SK-N-SH (cell line): Measurements from ENCODE around the gene GALNT14. TPM values are rescaled to one million over a fixed set of nuclear protein-coding genes. Genes with fewer than 3 reads are reported as not detected.

ENCODE experiments used
- CTCF ChIA-PET: fragments of 300-600, 350-600 bp; formaldehyde crosslinking; extraction: SDS; loops from one replicate; lab custom pipeline; 2021; lab: Yijun Ruan, JAX
- POLR2A ChIA-PET: fragments of 350-600 bp; sonication (Branson Sonifier 250); formaldehyde crosslinking; extraction: SDS; loops from one replicate; lab custom pipeline; 2020; ENCODE audit warnings: antibody characterized with exemption, inconsistent platforms; lab: Yijun Ruan, JAX
- DNase-seq: peaks from one replicate; pipeline ENCODE4 v3.0.0; 2012
- H2AFZ ChIP-seq: fragments of 200-600 bp; sonication (generic); 2 replicates; pipeline ENCODE4 v1.8.1; 2016; ENCODE audit warnings: antibody characterized with exemption, mild to moderate bottlenecking, low read depth
- H3F3A ChIP-seq: fragments of 200-600 bp; sonication (generic); replicated peaks from 2 replicates; pipeline ENCODE3; 2016; ENCODE audit warnings: antibody characterized with exemption, mild to moderate bottlenecking; ENCODE audit not compliant: insufficient read depth
- H3K27ac ChIP-seq, 2 experiments: fragments of 200-500 bp in 1 of 2; fragments of 200-600 bp in 1 of 2; sonication (Bioruptor generic) in 1 of 2; sonication (generic), shearing (Covaris generic) in 1 of 2; 2 replicates each; pipeline versions ENCODE4 v1.5.1 to v1.6.1; 2014 to 2016; ENCODE audit warnings: low read depth in 2 of 2, inconsistent platforms in 1 of 2, low read length in 1 of 2, mild to moderate bottlenecking in 1 of 2, mixed read lengths in 1 of 2
- H3K27me3 ChIP-seq: fragments of 200-600 bp; sonication (generic), shearing (Covaris generic); 2 replicates; pipeline ENCODE4 v1.6.1; 2016; ENCODE audit warnings: mixed run types; ENCODE audit not compliant: insufficient read depth
- H3K36me3 ChIP-seq, 2 experiments: fragments of 200-500 bp in 1 of 2; fragments of 200-600 bp in 1 of 2; sonication (Bioruptor generic) in 1 of 2; sonication (generic) in 1 of 2; replicated peaks in 1 of 2; 2 replicates each; pipeline versions ENCODE3 to v1.5.1; 2014 to 2016; ENCODE audit warnings: low read length in 1 of 2, mild to moderate bottlenecking in 1 of 2; ENCODE audit not compliant: insufficient read depth in 2 of 2, control insufficient read depth in 1 of 2
- H3K4me1 ChIP-seq, 2 experiments: fragments of 200-500 bp in 1 of 2; fragments of 200-600 bp in 1 of 2; sonication (Bioruptor generic) in 1 of 2; sonication (generic), shearing (Covaris generic) in 1 of 2; 2 replicates each; pipeline versions ENCODE4 v1.5.1 to v1.6.1; 2014 to 2016; ENCODE audit warnings: low read depth in 1 of 2, low read length in 1 of 2, mixed run types in 1 of 2; ENCODE audit not compliant: insufficient read depth in 2 of 2, control insufficient read depth in 1 of 2
- H3K4me2 ChIP-seq: fragments of 200-600 bp; sonication (generic), shearing (Covaris generic); 2 replicates; pipeline ENCODE4 v1.6.1; 2017; ENCODE audit warnings: mixed run types
- H3K4me3 ChIP-seq, 2 experiments: fragments of 200-500 bp in 1 of 2; fragments of 200-600 bp in 1 of 2; sonication (Bioruptor generic) in 1 of 2; sonication (generic), shearing (Covaris generic) in 1 of 2; 2 replicates each; pipeline versions ENCODE4 v1.5.1 to v1.8.1; 2014 to 2016; ENCODE audit warnings: low read depth in 2 of 2, inconsistent platforms in 1 of 2, low read length in 1 of 2, mild to moderate bottlenecking in 1 of 2, mixed read lengths in 1 of 2, moderate library complexity in 1 of 2
- H3K79me2 ChIP-seq: fragments of 200-600 bp; sonication (generic); 2 replicates; pipeline ENCODE4 v1.8.1; 2017; ENCODE audit warnings: mild to moderate bottlenecking; ENCODE audit not compliant: insufficient read depth
- H3K9ac ChIP-seq: fragments of 200-600 bp; sonication (generic); 2 replicates; pipeline ENCODE4 v1.6.1; 2017; ENCODE audit warnings: mixed run types
- H3K9me2 ChIP-seq: fragments of 200-600 bp; sonication (generic); 2 replicates; pipeline ENCODE4 v1.6.1; 2017; ENCODE audit warnings: mixed run types
- H3K9me3 ChIP-seq: fragments of 200-600 bp; sonication (generic); 2 replicates; pipeline ENCODE4 v1.6.1; 2017; ENCODE audit warnings: mixed run types, mild to moderate bottlenecking, moderate library complexity
- H4K20me1 ChIP-seq: fragments of 200-600 bp; sonication (generic); 2 replicates; pipeline ENCODE4 v1.6.1; 2017; ENCODE audit warnings: mild to moderate bottlenecking, mixed run types; ENCODE audit not compliant: insufficient read depth
- ELF1 ChIP-seq: IDR thresholded peaks from 2 replicates; pipeline ENCODE4 v1.4.0; 2012
- EP300 ChIP-seq, 2 experiments: IDR thresholded peaks; 2 replicates each; pipeline versions ENCODE4 v1.4.0 to v1.6.1; 2012; ENCODE audit warnings: borderline replicate concordance in 1 of 2, low read depth in 1 of 2, low read length in 1 of 2
- FOSL2 ChIP-seq: IDR thresholded peaks from 2 replicates; pipeline ENCODE4 v1.4.0; 2012; ENCODE audit warnings: low read depth, mild to moderate bottlenecking, moderate library complexity, borderline replicate concordance
- FOXJ3 ChIP-seq: sonication (generic); formaldehyde crosslinking; IDR thresholded peaks from 2 replicates; pipeline ENCODE4 v1.5.1; 2020; ENCODE audit warnings: mild to moderate bottlenecking, missing genetic modification reagents
- FOXM1 ChIP-seq: IDR thresholded peaks from 2 replicates; pipeline ENCODE4 v1.4.0; 2012; ENCODE audit warnings: low read depth, mild to moderate bottlenecking
- GABPA ChIP-seq: IDR thresholded peaks from 2 replicates; pipeline ENCODE4 v1.4.0; 2012; ENCODE audit warnings: low read depth, mild to moderate bottlenecking
- IRF3 ChIP-seq: fragments of 150-350 bp; IDR thresholded peaks from 2 replicates; pipeline ENCODE4 v1.6.1; 2016; ENCODE audit warnings: mild to moderate bottlenecking, low read depth, low read length
- JUND ChIP-seq: IDR thresholded peaks from 2 replicates; pipeline ENCODE4 v1.4.0; 2012
- POLR2AphosphoS5 ChIP-seq: IDR thresholded peaks from 2 replicates; pipeline ENCODE4 v1.6.1; 2012; ENCODE audit warnings: low read depth, low read length
- REST ChIP-seq: IDR thresholded peaks from 2 replicates; pipeline ENCODE4 v1.6.1; 2012; ENCODE audit warnings: mild to moderate bottlenecking, low read depth, low read length, moderate library complexity
- RFX5 ChIP-seq: IDR thresholded peaks from 2 replicates; pipeline ENCODE4 v1.6.1; 2012; ENCODE audit warnings: mild to moderate bottlenecking, improper control_type of control experiment, low read length
- RXRA ChIP-seq: IDR thresholded peaks from 2 replicates; pipeline ENCODE4 v1.4.0; 2012; ENCODE audit warnings: low read depth, mild to moderate bottlenecking, borderline replicate concordance
- SIN3A ChIP-seq: IDR thresholded peaks from 2 replicates; pipeline ENCODE4 v1.6.1; 2012; ENCODE audit warnings: low read depth, mild to moderate bottlenecking, low read length, moderate library complexity, borderline replicate concordance
- TEAD4 ChIP-seq: IDR thresholded peaks from 2 replicates; pipeline ENCODE4 v1.4.0; 2012; ENCODE audit warnings: mild to moderate bottlenecking, borderline replicate concordance; ENCODE audit not compliant: insufficient read depth
- USF1 ChIP-seq: IDR thresholded peaks from 2 replicates; pipeline ENCODE4 v1.4.0; 2012; ENCODE audit warnings: low read depth, borderline replicate concordance
- ZBTB33 ChIP-seq: IDR thresholded peaks from 2 replicates; pipeline ENCODE4 v1.4.0; 2012; ENCODE audit warnings: low read depth, borderline replicate concordance
- WGBS: methylation state at CpG from one replicate; pipeline ENCODE4 v1.1.6; 2017; ENCODE audit warnings: low lambda C conversion rate; 5-methylcytosine and 5-hydroxymethylcytosine counted together
- polyA plus RNA-seq, 3 experiments: library from polyadenylated mRNA; depleted of rRNA; stranded (reverse); fragments of >200 nt; gene quantifications; 2 replicates each; pipeline ENCODE4 v1.2.3, GENCODE V29; 2012

Gene GALNT14
- polyA plus RNA-seq, 1 of the 3 experiments (the other 2 are of a cell fraction): 1.6 TPM

GRCh38 chr2:31028417-31028816 is 109.8 kb downstream of the GALNT14 start:
- TF ChIP-seq SIN3A: no peak
- TF ChIP-seq USF1: no peak
- TF ChIP-seq IRF3: no peak
- TF ChIP-seq REST: no peak
- TF ChIP-seq JUND: no peak
- no peak for TF ChIP-seq GABPA
- no peak for TF ChIP-seq ELF1
- TF ChIP-seq TEAD4: no peak
- Histone ChIP-seq H3K4me3 (no peak overlapping the region), H2AFZ (no peak overlapping the region), H3K9me3 (no peaks in the 10 kb centered on the region), H3F3A (no peaks in the 10 kb centered on the region), H3K9me2 (no peaks in the 10 kb centered on the region), H3K4me2 (no peak overlapping the region), H3K27me3 (no peaks in the 10 kb centered on the region), H3K9ac (no peak overlapping the region), H3K27ac (no peak overlapping the region), H3K4me1 (peaks cover 0 to 10% of the 10 kb centered on the region in 2 experiments; a peak in 1 of 4 replicates), H3K36me3 (no peaks in the 10 kb centered on the region), H3K79me2 (no peaks in the 10 kb centered on the region), H4K20me1 (no peaks in the 10 kb centered on the region)
- DNase-seq: no peak
- CTCF ChIA-PET: interaction anchor here (1.0 to 1.5 kb wide), 3 partner anchors 109 to 314 kb away, joined by 3 to 6 read pairs (median 5); no protein-coding TSS in a partner anchor
- 63% methylated on average over 8 of the region's 8 CpGs for WGBS
- POLR2A ChIA-PET: no interaction called here

- H2AFZ ChIP-seq: no peak overlapping the region
- ChIA-PET CTCF (interaction anchor here (1.0 to 1.5 kb wide), 3 partner anchors 110 to 313 kb away, joined by 3 to 6 read pairs (median 5); no protein-coding TSS in a partner anchor), POLR2A (no interaction called here)
- DNase-seq: no peak
- H3K4me3 ChIP-seq: no peak overlapping the region
- H3K79me2 ChIP-seq: no peaks in the 10 kb centered on the region
- no peaks in the 10 kb centered on the region for H3K9me2 ChIP-seq
- no peaks in the 10 kb centered on the region for H3F3A ChIP-seq
- no peaks in the 10 kb centered on the region for H3K9me3 ChIP-seq
- H4K20me1 ChIP-seq: no peaks in the 10 kb centered on the region
- no peaks in the 10 kb centered on the region for H3K36me3 ChIP-seq
- no peak overlapping the region for H3K27ac ChIP-seq
- 55% methylated on average over 5 of the region's 5 CpGs for WGBS
- H3K4me2 ChIP-seq: no peak overlapping the region
- H3K27me3 ChIP-seq: no peaks in the 10 kb centered on the region
- no peak overlapping the region for H3K9ac ChIP-seq
- peaks cover 0 to 9% of the 10 kb centered on the region in 2 experiments; a peak in 1 of 4 replicates for H3K4me1 ChIP-seq
- TF ChIP-seq EP300 (IDR thresholded peaks at IDR 0.05; ENCODE audit: borderline replicate concordance in 1 of 2, low read depth in 1 of 2, low read length in 1 of 2) (no peak), RXRA (no peak), FOXM1 (no peak), REST (no peak), ZBTB33 (no peak), RFX5 (no peak), POLR2AphosphoS5 (no peak), FOSL2 (no peak), FOXJ3 (CRISPR knock-in tag) (no peak)
Measured at GRCh38 chr2:31027549-31027948, 110.7 kb downstream of the GALNT14 start.
